OCI-LY1 (cell line): ENCODE data around the gene CMTM4.

Experiments used
- H2AFZ ChIP-seq: fragments of 200-600 bp; sonication (generic), shearing (Covaris generic); 2 replicates; pipeline ENCODE4 v1.6.0; 2014; ENCODE audit warnings: antibody characterized with exemption, mild to moderate bottlenecking, low read length
- H3F3A ChIP-seq: fragments of 200-600 bp; sonication (generic), shearing (Covaris generic); 2 replicates; pipeline ENCODE4 v1.6.0; 2014; ENCODE audit warnings: mild to moderate bottlenecking, antibody characterized with exemption, low read length, moderate library complexity; ENCODE audit not compliant: insufficient read depth
- H3K27ac ChIP-seq: fragments of 200-600 bp; sonication (generic); 2 replicates; pipeline ENCODE4 v1.5.1; 2014; ENCODE audit warnings: low read length, mixed run types, mild to moderate bottlenecking, low read depth; ENCODE audit not compliant: poor library complexity, severe bottlenecking
- H3K27me3 ChIP-seq: fragments of 200-600 bp; sonication (generic); 2 replicates; pipeline ENCODE4 v1.6.0; 2014; ENCODE audit warnings: antibody characterized with exemption, mild to moderate bottlenecking, low read length, moderate library complexity; ENCODE audit not compliant: insufficient read depth
- H3K36me3 ChIP-seq: fragments of 200-600 bp; sonication (generic); 2 replicates; pipeline ENCODE4 v1.6.1; 2014; ENCODE audit warnings: mild to moderate bottlenecking, antibody characterized with exemption, low read length, moderate library complexity, mixed read lengths; ENCODE audit not compliant: insufficient read depth
- H3K4me1 ChIP-seq: fragments of 200-600 bp; sonication (generic); 2 replicates; pipeline ENCODE4 v1.5.1; 2014; ENCODE audit warnings: mild to moderate bottlenecking, low read length, moderate library complexity; ENCODE audit not compliant: insufficient read depth, severe bottlenecking
- H3K4me2 ChIP-seq: fragments of 200-600 bp; sonication (generic), shearing (Covaris generic); 2 replicates; pipeline ENCODE4 v1.6.1; 2014; ENCODE audit warnings: low read length
- H3K4me3 ChIP-seq: fragments of 200-600 bp; sonication (generic); 2 replicates; pipeline ENCODE4 v1.5.1; 2014; ENCODE audit warnings: low read length, low read depth, mild to moderate bottlenecking, mixed read lengths; ENCODE audit not compliant: poor library complexity, severe bottlenecking
- H3K79me2 ChIP-seq: fragments of 200-600 bp; shearing (Covaris generic); 2 replicates; pipeline ENCODE4 v1.6.1; 2016; ENCODE audit warnings: mixed run types, low read length, mixed read lengths; ENCODE audit not compliant: insufficient read depth
- H3K9ac ChIP-seq: fragments of 200-600 bp; sonication (generic), shearing (Covaris generic); 2 replicates; pipeline ENCODE4 v1.6.1; 2014; ENCODE audit warnings: mild to moderate bottlenecking, low read length, mixed read lengths
- H3K9me2 ChIP-seq: fragments of 200-600 bp; sonication (generic), shearing (Covaris generic); 2 replicates; pipeline ENCODE4 v1.6.1; 2014; ENCODE audit warnings: low read depth, mild to moderate bottlenecking, low read length, mixed read lengths
- H3K9me3 ChIP-seq: fragments of 200-600 bp; shearing (Covaris generic); 2 replicates; pipeline ENCODE4 v1.6.1; 2014; ENCODE audit warnings: low read length, mixed read lengths
- H4K20me1 ChIP-seq: fragments of 200-600 bp; sonication (generic), shearing (Covaris generic); 2 replicates; pipeline ENCODE4 v1.6.0; 2016; ENCODE audit warnings: mild to moderate bottlenecking, low read length; ENCODE audit not compliant: insufficient read depth
- EZH2 ChIP-seq: fragments of 200-600 bp; sonication (generic), shearing (Covaris generic); IDR thresholded peaks from 2 replicates; pipeline ENCODE4 v1.8.0; 2017; ENCODE audit warnings: borderline replicate concordance, mixed run types, mild to moderate bottlenecking, antibody characterized with exemption, low read length, moderate library complexity, mixed read lengths
- TF ChIP-seq, protein P1 (sequence below): fragments of 200-600 bp; sonication (generic), shearing (Covaris generic); IDR thresholded peaks from 2 replicates; pipeline ENCODE4 v1.5.1; 2017; ENCODE audit warnings: mild to moderate bottlenecking, antibody characterized with exemption, low read length, moderate library complexity, mixed read lengths

CMTM4 gene

DNA sequence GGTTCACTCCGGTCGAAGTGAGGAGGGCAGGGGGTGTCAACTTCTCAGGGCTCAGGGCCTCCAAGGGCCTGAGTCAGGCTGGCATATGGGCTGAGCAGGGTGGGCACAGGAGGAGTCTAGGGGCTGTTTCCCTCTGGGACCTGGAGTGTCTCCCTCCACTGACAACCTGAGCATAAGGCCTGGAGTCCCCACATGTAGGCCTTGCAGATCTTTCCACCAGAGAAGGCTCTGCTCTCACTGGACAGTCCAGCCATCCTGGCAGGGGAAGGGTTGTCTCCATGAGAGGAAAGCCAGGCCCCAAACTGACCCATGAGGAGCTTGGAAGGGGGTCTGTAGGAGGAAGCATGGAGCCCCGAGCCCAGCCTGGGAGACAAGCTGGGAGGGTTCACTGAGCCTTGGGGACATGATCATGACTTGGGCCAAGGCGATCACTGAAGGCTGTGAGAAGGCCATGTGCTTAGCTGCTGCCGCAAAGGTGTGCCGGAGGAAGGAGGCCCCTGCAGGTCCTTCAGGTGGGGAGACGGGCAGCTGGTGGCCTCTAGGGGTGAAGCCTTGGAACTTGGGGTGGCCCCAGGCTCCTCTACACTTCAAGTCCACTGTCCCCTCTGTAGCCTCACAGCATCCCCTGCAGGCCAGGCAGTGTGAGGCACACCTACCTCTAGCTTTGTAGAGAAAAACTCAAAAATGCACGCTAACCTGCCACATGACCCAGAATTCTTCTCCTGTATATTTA is 107.4 kb downstream of the CMTM4 start:
- H4K20me1 ChIP-seq = no peaks in the 10 kb centered on the region
- no peaks in the 10 kb centered on the region for H3K9me2 ChIP-seq
- no peaks in the 10 kb centered on the region for H3K27me3 ChIP-seq
- no peaks in the 10 kb centered on the region for H3K9me3 ChIP-seq
- H3K9ac ChIP-seq = no peak overlapping the region
- H3K4me2 ChIP-seq = no peak overlapping the region
- H3F3A ChIP-seq = no peaks in the 10 kb centered on the region
- no peak overlapping the region for H2AFZ ChIP-seq
- H3K79me2 ChIP-seq = no peaks in the 10 kb centered on the region
- no peak overlapping the region for H3K27ac ChIP-seq
- no peak for TF ChIP-seq EZH2
- TF ChIP-seq, protein P1, sequence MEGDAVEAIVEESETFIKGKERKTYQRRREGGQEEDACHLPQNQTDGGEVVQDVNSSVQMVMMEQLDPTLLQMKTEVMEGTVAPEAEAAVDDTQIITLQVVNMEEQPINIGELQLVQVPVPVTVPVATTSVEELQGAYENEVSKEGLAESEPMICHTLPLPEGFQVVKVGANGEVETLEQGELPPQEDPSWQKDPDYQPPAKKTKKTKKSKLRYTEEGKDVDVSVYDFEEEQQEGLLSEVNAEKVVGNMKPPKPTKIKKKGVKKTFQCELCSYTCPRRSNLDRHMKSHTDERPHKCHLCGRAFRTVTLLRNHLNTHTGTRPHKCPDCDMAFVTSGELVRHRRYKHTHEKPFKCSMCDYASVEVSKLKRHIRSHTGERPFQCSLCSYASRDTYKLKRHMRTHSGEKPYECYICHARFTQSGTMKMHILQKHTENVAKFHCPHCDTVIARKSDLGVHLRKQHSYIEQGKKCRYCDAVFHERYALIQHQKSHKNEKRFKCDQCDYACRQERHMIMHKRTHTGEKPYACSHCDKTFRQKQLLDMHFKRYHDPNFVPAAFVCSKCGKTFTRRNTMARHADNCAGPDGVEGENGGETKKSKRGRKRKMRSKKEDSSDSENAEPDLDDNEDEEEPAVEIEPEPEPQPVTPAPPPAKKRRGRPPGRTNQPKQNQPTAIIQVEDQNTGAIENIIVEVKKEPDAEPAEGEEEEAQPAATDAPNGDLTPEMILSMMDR = peak; percentile 85
- no peaks in the 10 kb centered on the region for H3K36me3 ChIP-seq
- no peak overlapping the region for H3K4me3 ChIP-seq
- H3K4me1 ChIP-seq = peaks cover 9% of the 10 kb centered on the region

DNA sequence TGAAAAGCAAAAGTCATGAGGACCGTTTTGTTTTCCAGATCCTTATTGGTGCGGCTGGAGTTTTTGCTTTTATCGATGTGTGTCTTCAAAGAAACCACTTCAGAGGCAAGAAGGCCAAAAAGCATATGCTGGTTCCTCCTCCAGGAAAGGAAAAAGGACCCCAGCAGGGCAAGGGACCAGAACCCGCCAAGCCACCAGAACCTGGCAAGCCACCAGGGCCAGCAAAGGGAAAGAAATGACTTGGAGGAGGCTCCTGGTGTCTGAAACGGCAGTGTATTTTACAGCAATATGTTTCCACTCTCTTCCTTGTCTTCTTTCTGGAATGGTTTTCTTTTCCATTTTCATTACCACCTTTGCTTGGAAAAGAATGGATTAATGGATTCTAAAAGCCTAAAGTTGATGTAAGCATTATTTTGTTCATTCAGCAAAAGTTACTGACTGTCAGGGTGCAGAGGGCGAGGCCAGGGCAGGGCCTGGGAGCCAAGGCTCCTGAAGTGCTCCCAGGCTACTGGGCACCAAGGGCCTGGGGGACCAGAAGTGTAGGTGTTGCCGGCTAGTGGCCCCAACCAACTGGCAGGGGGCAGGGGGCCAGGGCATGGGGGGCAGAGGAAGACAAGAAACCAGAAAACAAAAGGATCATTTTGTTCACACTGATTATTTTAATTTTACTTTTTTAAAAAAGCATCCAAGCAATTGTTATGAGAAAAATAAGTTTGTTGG is 108.5 kb downstream of the CMTM4 start:
- no peak overlapping the region for H3K4me2 ChIP-seq
- no peak overlapping the region for H3K27ac ChIP-seq
- H3K36me3 ChIP-seq = no peaks in the 10 kb centered on the region
- H3K4me3 ChIP-seq = no peak overlapping the region
- no peaks in the 10 kb centered on the region for H3F3A ChIP-seq
- H3K79me2 ChIP-seq = no peaks in the 10 kb centered on the region
- no peaks in the 10 kb centered on the region for H3K9me2 ChIP-seq
- no peak overlapping the region for H3K9ac ChIP-seq
- H3K9me3 ChIP-seq = no peaks in the 10 kb centered on the region
- no peak overlapping the region for H2AFZ ChIP-seq
- TF ChIP-seq, protein P1 = no peak
- TF ChIP-seq EZH2 = no peak
- H3K4me1 ChIP-seq = peaks cover 9% of the 10 kb centered on the region
- no peaks in the 10 kb centered on the region for H3K27me3 ChIP-seq
- H4K20me1 ChIP-seq = no peaks in the 10 kb centered on the region

DNA sequence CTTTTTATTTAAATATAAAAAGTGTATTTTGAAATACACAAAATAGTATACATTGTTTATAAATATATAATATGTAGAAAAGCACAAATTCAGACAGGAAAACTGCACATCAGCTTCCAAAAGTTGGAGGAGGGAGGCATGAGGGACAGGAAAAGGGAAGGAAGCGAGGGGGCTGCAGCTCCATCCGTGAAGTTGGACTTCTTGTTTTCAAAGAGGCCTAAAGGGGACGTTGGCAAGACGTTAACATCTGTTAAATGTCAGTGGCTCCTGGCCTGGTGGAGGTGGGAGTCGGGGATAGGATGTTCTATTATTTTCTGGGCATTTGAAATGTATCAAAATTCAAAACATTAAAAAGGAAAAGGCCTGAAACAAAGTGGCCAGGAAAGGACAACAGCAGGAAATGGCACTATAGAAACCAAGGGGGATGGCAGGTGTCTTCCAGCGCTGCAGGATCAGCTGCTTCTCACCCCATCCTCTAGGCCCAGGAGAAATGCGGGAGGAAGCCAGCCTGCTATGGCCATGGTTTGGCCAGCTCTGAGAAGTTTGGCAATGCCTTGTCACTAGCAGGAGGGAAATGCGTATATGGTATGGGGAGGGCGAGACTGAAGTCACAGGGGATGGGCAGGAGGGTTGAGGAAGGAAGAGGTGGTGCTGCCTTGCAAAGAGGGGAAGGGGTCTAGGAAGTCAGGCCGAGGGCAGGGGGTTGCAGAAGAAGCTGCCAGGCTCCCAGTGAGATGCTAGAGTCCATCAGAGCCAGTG is 110.9 kb downstream of the CMTM4 start:
- Histone ChIP-seq H3K79me2 (no peaks in the 10 kb centered on the region), H3K36me3 (no peaks in the 10 kb centered on the region), H3K27ac (no peak overlapping the region), H3K9me3 (no peaks in the 10 kb centered on the region), H3K4me3 (no peak overlapping the region), H3K4me2 (no peak overlapping the region), H3F3A (no peaks in the 10 kb centered on the region), H3K4me1 (peaks cover 9% of the 10 kb centered on the region), H3K9ac (no peak overlapping the region), H3K27me3 (no peaks in the 10 kb centered on the region), H2AFZ (no peak overlapping the region), H3K9me2 (no peaks in the 10 kb centered on the region), H4K20me1 (no peaks in the 10 kb centered on the region)
- no peak for TF ChIP-seq EZH2
- TF ChIP-seq, protein P1 = no peak
